ENCODE measurements around the gene ZNF75A.

GRCh38 chr16:3349175-3349574 lies 43.9 kb downstream of the ZNF75A start:
- TF ChIP-seq CTCF (IDR thresholded peaks at IDR 0.05), result no peak
- no peak for TF ChIP-seq POLR2AphosphoS5 (IDR thresholded peaks at IDR 0.05; ENCODE audit: insufficient read depth in 1 of 2, low read depth in 1 of 2)
- no peak for TF ChIP-seq POLR2A (IDR thresholded peaks at IDR 0.05)
